Liver (tissue), 9 donors: ENCODE measurements around the gene KLF6. TPM values are rescaled to one million over a fixed set of nuclear protein-coding genes. Genes with fewer than 3 reads are reported as not detected.
A peak's percentile ranks its signal among the peaks of the same experiment; 100 is the strongest.

Experiments
- DNase-seq: peaks from one replicate; pipeline ENCODE4 v3.0.0-alpha.2; 2017; ENCODE audit warnings: low spot score
- H3K27ac ChIP-seq, 2 donors: one replicate each; pipeline ENCODE4 v1.7.0; 2013; ENCODE audit warnings: inconsistent platforms in 2 of 2, low read length in 2 of 2, control low read depth in 1 of 2, low read depth in 1 of 2, mild to moderate bottlenecking in 1 of 2
- H3K27me3 ChIP-seq, 4 donors: one replicate each; pipeline versions ENCODE4 v1.6.1 to v1.7.0; 2013; ENCODE audit warnings: low read length in 3 of 4, inconsistent platforms in 1 of 4, mild to moderate bottlenecking in 1 of 4, moderate library complexity in 1 of 4; ENCODE audit not compliant: control insufficient read depth in 4 of 4, insufficient read depth in 4 of 4
- H3K36me3 ChIP-seq, 4 donors: one replicate each; pipeline versions ENCODE4 v1.6.1 to v1.7.0; 2013; ENCODE audit warnings: low read length in 3 of 4, mild to moderate bottlenecking in 3 of 4, low read depth in 1 of 4, moderate library complexity in 1 of 4; ENCODE audit not compliant: control insufficient read depth in 4 of 4, insufficient read depth in 3 of 4
- H3K4me1 ChIP-seq, 4 donors: one replicate each; pipeline versions ENCODE4 v1.6.1 to v1.7.0; 2013; ENCODE audit warnings: low read length in 3 of 4, mild to moderate bottlenecking in 3 of 4, moderate library complexity in 1 of 4; ENCODE audit not compliant: control insufficient read depth in 4 of 4, insufficient read depth in 4 of 4
- H3K4me3 ChIP-seq, 3 donors: one replicate each; pipeline versions ENCODE4 v1.6.1 to v1.7.0; 2013; ENCODE audit warnings: low read length in 3 of 3, control low read depth in 1 of 3, low read depth in 1 of 3, mild to moderate bottlenecking in 1 of 3
- H3K9ac ChIP-seq, 2 donors: one replicate each; pipeline ENCODE4 v1.7.0; 2013; ENCODE audit warnings: low read length in 2 of 2, mild to moderate bottlenecking in 2 of 2, moderate library complexity in 2 of 2, control low read depth in 1 of 2, low read depth in 1 of 2
- H3K9me3 ChIP-seq, 4 donors: one replicate each; pipeline versions ENCODE4 v1.6.1 to v1.7.0; 2013; ENCODE audit warnings: low read length in 3 of 4; ENCODE audit not compliant: control insufficient read depth in 4 of 4
- CTCF ChIP-seq: fragments of 150-350 bp; IDR thresholded peaks from 2 replicates; pipeline ENCODE4 v1.5.1; 2017; ENCODE audit warnings: improper control_type of control experiment, low read depth, low read length; ENCODE audit not compliant: missing input control
- EGR1 ChIP-seq, 2 donors: IDR thresholded peaks; 2 replicates each; pipeline ENCODE4 v1.6.1; 2016 to 2018; ENCODE audit warnings: antibody characterized with exemption in 2 of 2, low read depth in 2 of 2
- FOXA2 ChIP-seq: IDR thresholded peaks from 2 replicates; pipeline ENCODE4 v1.6.1; 2016; ENCODE audit warnings: antibody characterized with exemption
- HNF4G ChIP-seq: IDR thresholded peaks from 2 replicates; pipeline ENCODE4 v1.6.1; 2016; ENCODE audit warnings: antibody characterized with exemption
- JUND ChIP-seq, 2 donors: IDR thresholded peaks; 2 replicates each; pipeline ENCODE4 v1.6.1; 2016; ENCODE audit warnings: antibody characterized with exemption in 2 of 2
- NR2F2 ChIP-seq: IDR thresholded peaks from 2 replicates; pipeline ENCODE4 v1.6.1; 2016; ENCODE audit warnings: antibody characterized with exemption
- RAD21 ChIP-seq, 2 donors: IDR thresholded peaks; 2 replicates each; pipeline ENCODE4 v1.6.1; 2016; ENCODE audit warnings: antibody characterized with exemption in 2 of 2, mild to moderate bottlenecking in 2 of 2
- RXRA ChIP-seq, 2 donors: IDR thresholded peaks; 2 replicates each; pipeline ENCODE4 v1.6.1; 2017 to 2018; ENCODE audit warnings: antibody characterized with exemption in 2 of 2, mild to moderate bottlenecking in 1 of 2
- SP1 ChIP-seq: IDR thresholded peaks from 2 replicates; pipeline ENCODE4 v1.6.1; 2018; ENCODE audit warnings: antibody characterized with exemption, mild to moderate bottlenecking
- YY1 ChIP-seq: IDR thresholded peaks from 2 replicates; pipeline ENCODE4 v1.6.1; 2016; ENCODE audit warnings: antibody characterized with exemption, mild to moderate bottlenecking
- whole genome bisulfite sequencing: extraction: QIAGEN DNeasy Blood & Tissue Kit; methylation state at CpG from one replicate; pipeline ENCODE4 v1.1.7; 2013; 5-methylcytosine and 5-hydroxymethylcytosine counted together
- polyA plus RNA-seq, 2 donors: library from polyadenylated mRNA; stranded (reverse) in 1 of 2; unstranded in 1 of 2; fragments of 200-250 nt in 1 of 2; fragments of >200 nt in 1 of 2; fragmentation: Nextera tagmentation in 1 of 2; extraction: Ambion mirVana in 1 of 2; gene quantifications; one replicate each; pipeline versions ENCODE4 v1.2.1 to v1.2.3, GENCODE V29; 2013 to 2015
- total RNA-seq, 2 donors: library from RNA; depleted of rRNA; stranded (reverse); fragments of >200 nt; gene quantifications; one replicate each; pipeline ENCODE4 v1.2.3, GENCODE V29; 2014
- TF ChIP-seq, protein P1 (sequence below): IDR thresholded peaks from 2 replicates; pipeline ENCODE4 v1.6.1; 2016; ENCODE audit warnings: antibody characterized with exemption
- TF ChIP-seq, protein P2 (sequence below): IDR thresholded peaks from 2 replicates; pipeline ENCODE4 v1.6.1; 2016; ENCODE audit warnings: antibody characterized with exemption
- donor health status: healthy.
- donor health status: healthy.
- donor health status: healthy.
- donor health status: healthy.
- donor health status: healthy.

Gene KLF6
- total and polyA plus RNA-seq, 4 donors, result 11.0 to 124 (median 22.2) TPM

- H3K27ac ChIP-seq, result peak overlapping the region; percentile 89 to 100
- peak overlapping the region; percentile 100 for H3K9ac ChIP-seq
- H3K27me3 ChIP-seq, result no peaks in the 10 kb centered on the region
- H3K36me3 ChIP-seq, result peaks cover 14 to 53% (median 43%) of the 10 kb centered on the region in 4 donors
- peak overlapping the region; percentile 84 to 99 (median 90) for H3K4me3 ChIP-seq
- 40% methylated on average over 8 of the region's 8 CpGs for WGBS
- H3K9me3 ChIP-seq, result no peaks in the 10 kb centered on the region
- DNase-seq, result no peak
- TF ChIP-seq NR2F2, result peak; percentile 67
- TF ChIP-seq SP1, result no peak
- TF ChIP-seq RXRA (IDR thresholded peaks at IDR 0.05), result peak in 1 of 2 donors; percentile 18
- TF ChIP-seq YY1, result no peak
- TF ChIP-seq, protein P1, sequence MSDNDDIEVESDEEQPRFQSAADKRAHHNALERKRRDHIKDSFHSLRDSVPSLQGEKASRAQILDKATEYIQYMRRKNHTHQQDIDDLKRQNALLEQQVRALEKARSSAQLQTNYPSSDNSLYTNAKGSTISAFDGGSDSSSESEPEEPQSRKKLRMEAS, result no peak
- TF ChIP-seq JUND (IDR thresholded peaks at IDR 0.05), result no peak
- H3K4me1 ChIP-seq, result peaks cover 2 to 30% (median 8%) of the 10 kb centered on the region in 4 donors
Measured at GRCh38 chr10:3782146-3782450, 2.9 kb downstream of the KLF6 start.

GRCh38 chr10:3781468-3782145 is 3.4 kb downstream of the KLF6 start:
- no peak for DNase-seq
- Histone ChIP-seq H3K9ac (peak overlapping the region; percentile 100), H3K36me3 (peaks cover 14 to 58% (median 46%) of the 10 kb centered on the region in 4 donors), H3K9me3 (no peaks in the 10 kb centered on the region), H3K27ac (peak overlapping the region; percentile 89 to 100), H3K27me3 (no peaks in the 10 kb centered on the region), H3K4me3 (peak overlapping the region; percentile 84 to 99 (median 90)), H3K4me1 (peaks cover 2 to 28% (median 8%) of the 10 kb centered on the region in 4 donors)
- TF ChIP-seq EGR1 (IDR thresholded peaks at IDR 0.05; ENCODE audit: low read depth in 2 of 2) (no peak), JUND (IDR thresholded peaks at IDR 0.05) (peak in 1 of 2 donors; percentile 32), SP1 (peak; percentile 26), RAD21 (IDR thresholded peaks at IDR 0.05) (peak; percentile 58 to 60), CTCF (peak; percentile 21)
- TF ChIP-seq, protein P2, sequence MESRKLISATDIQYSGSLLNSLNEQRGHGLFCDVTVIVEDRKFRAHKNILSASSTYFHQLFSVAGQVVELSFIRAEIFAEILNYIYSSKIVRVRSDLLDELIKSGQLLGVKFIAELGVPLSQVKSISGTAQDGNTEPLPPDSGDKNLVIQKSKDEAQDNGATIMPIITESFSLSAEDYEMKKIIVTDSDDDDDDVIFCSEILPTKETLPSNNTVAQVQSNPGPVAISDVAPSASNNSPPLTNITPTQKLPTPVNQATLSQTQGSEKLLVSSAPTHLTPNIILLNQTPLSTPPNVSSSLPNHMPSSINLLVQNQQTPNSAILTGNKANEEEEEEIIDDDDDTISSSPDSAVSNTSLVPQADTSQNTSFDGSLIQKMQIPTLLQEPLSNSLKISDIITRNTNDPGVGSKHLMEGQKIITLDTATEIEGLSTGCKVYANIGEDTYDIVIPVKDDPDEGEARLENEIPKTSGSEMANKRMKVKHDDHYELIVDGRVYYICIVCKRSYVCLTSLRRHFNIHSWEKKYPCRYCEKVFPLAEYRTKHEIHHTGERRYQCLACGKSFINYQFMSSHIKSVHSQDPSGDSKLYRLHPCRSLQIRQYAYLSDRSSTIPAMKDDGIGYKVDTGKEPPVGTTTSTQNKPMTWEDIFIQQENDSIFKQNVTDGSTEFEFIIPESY, result no peak
- 72% methylated on average over 31 of the region's 31 CpGs for WGBS

GRCh38 chr10:3780771-3781467 is 4.1 kb downstream of the KLF6 start:
- WGBS, result 66% methylated on average over 16 of the region's 16 CpGs
- H3K27ac ChIP-seq, result peak overlapping the region; percentile 89 to 100
- no peak for DNase-seq
- peaks cover 2 to 25% (median 8%) of the 10 kb centered on the region in 4 donors for H3K4me1 ChIP-seq
- no peak for TF ChIP-seq NR2F2
- TF ChIP-seq HNF4G, result no peak
- no peak for TF ChIP-seq FOXA2
- H3K27me3 ChIP-seq, result no peaks in the 10 kb centered on the region
- peak overlapping the region; percentile 66 to 73 for H3K9ac ChIP-seq
- H3K4me3 ChIP-seq, result peak overlapping the region; percentile 0 to 90 (median 84)
- peaks cover 14 to 64% (median 48%) of the 10 kb centered on the region in 4 donors for H3K36me3 ChIP-seq
- no peaks in the 10 kb centered on the region for H3K9me3 ChIP-seq
